ENCODE results near the gene TRUB2. TPM values are rescaled to one million over a fixed set of nuclear protein-coding genes. Genes with fewer than 3 reads are reported as not detected.

TRUB2 gene
- total RNA-seq, 1 donor from 2014 or later: 36.3 TPM

DNA sequence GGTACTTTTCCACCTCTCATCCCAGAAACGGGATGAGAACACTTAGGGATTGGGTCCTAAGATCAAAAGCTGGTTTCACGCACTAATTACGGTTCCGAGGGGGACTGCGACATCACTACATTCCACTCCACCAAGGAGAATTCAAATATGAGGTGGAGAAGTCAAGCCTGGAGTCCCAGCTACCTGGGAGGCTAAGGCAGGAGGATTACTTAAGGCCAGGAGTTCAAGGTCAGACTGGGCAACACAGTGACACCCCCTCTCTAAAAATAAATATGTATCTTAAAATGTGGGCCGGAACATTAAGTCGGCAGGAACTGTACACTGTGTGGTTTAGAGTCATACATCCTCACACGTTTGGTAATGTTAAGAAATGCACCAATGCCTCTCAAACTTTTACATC lies 48.0 kb downstream of the TRUB2 start:
- DNase-seq (ENCODE audit: low read depth, low spot score): no peak

DNA sequence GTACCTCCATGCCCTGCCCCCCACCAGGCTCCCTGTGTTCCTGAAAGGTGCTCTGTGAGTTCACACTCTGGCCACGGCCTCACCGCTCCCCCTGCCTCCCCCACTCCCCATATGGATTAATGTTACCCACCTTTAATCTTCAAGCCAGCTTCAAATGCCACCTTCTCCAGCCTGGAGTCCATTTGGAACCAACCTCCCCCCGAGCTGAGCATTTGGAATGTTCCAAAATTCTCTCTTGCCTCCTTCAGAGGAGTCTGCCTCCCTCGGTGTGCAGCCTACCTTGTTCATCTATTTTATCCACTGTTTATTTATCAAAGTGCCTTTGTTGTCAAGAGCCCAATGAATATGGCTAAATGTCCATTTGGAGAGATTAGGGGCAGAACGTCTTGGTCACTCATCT lies 50.7 kb downstream of the TRUB2 start:
- no peak for DNase-seq (ENCODE audit: low read depth, low spot score)

GRCh38 chr9:128271112-128271511 lies 51.1 kb downstream of the TRUB2 start:
- no peak for DNase-seq (ENCODE audit: low read depth, low spot score)

- DNase-seq (ENCODE audit: low read depth, low spot score): no peak
Measured at GRCh38 chr9:128266868-128267590, 55.2 kb downstream of the TRUB2 start.

GRCh38 chr9:128265348-128265847 lies 56.8 kb downstream of the TRUB2 start:
- DNase-seq (ENCODE audit: low read depth, low spot score): no peak

- no peak for DNase-seq (ENCODE audit: low read depth, low spot score)
Measured at GRCh38 chr9:128262687-128263086, 59.6 kb downstream of the TRUB2 start.

- no peak for DNase-seq (ENCODE audit: low read depth, low spot score)
Measured at GRCh38 chr9:128260340-128260739, 61.9 kb downstream of the TRUB2 start.

DNA sequence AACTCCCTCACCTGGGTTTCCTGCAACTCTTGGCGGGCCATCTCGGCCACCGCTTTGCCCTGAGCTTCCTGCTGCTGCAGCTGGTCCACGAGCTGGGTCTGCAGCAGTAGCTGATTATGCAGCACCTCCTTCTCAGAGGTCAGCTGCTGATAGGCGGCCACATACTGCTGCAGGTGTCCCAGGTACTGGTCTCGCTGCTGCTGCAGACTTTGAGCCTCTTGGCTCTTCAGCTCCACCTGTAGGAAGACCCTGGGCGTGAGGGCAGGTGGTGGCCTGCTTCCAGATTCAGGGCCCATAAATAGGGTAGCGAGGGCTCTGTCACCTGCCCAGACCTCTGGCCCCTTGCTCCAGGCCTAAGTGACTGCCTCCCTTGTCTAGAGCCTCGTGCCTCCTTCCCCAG lies 63.1 kb downstream of the TRUB2 start:
- DNase-seq (ENCODE audit: low read depth, low spot score): no peak

DNA sequence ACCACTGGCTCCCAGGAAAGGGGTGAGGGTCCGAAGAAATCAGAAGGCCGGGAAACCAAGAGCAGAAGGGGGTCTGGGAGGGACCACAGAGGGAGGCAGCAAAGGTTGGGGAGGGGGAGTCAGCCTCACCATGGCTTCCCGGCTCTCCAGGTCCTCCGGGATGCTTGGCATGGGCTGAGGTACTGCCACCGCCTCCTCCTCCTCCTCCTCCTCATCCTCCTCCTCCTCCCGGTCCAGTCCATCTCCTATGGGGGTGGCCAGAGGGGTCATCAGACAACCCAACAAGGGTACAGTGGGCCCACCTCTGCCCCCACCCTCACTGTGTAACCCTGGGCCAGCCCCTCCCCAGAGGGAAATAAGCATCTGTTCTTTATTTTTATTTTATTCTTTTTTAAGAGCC lies 63.9 kb downstream of the TRUB2 start:
- DNase-seq (ENCODE audit: low read depth, low spot score): no peak

GRCh38 chr9:128257907-128258306 lies 64.3 kb downstream of the TRUB2 start:
- DNase-seq (ENCODE audit: low read depth, low spot score): no peak

- DNase-seq (ENCODE audit: low read depth, low spot score): no peak
Measured at GRCh38 chr9:128257086-128257825, 65.0 kb downstream of the TRUB2 start.

Other genes starting within 250 kb of the TRUB2 start
- gene PTGES2, start 194.7 kb downstream of the TRUB2 start, total RNA-seq: 103 and 129 TPM in 2 replicates
- not detected in 2 replicates for gene LCN2, start 173.0 kb downstream of the TRUB2 start, total RNA-seq
- 20.6 and 31.5 TPM in 2 replicates for gene BBLN, start 162.2 kb downstream of the TRUB2 start, total RNA-seq
- gene CIZ1, start 130.9 kb downstream of the TRUB2 start, total RNA-seq: 18.5 and 24.5 TPM in 2 replicates
- gene DNM1, start 119.1 kb downstream of the TRUB2 start, total RNA-seq: 0.33 and 0.39 TPM in 2 replicates
- 56.1 and 60.7 TPM in 2 replicates for gene GOLGA2, start 46.4 kb downstream of the TRUB2 start, total RNA-seq
- 32.4 and 32.5 TPM in 2 replicates for gene SWI5, start 46.2 kb downstream of the TRUB2 start, total RNA-seq
- 24.4 and 28.1 TPM in 2 replicates for gene COQ4, start 392 bp upstream of the TRUB2 start, total RNA-seq
- gene SLC27A4, start 18.1 kb upstream of the TRUB2 start, total RNA-seq: 27.2 and 41.3 TPM in 2 replicates
- 69.3 and 77.2 TPM in 2 replicates for gene URM1, start 48.9 kb upstream of the TRUB2 start, total RNA-seq
- gene CERCAM, start 98.4 kb upstream of the TRUB2 start, total RNA-seq: 24.1 and 24.6 TPM in 2 replicates
- 32.8 and 56.2 TPM in 2 replicates for gene ODF2, start 133.6 kb upstream of the TRUB2 start, total RNA-seq
- 16.2 and 31.5 TPM in 2 replicates for gene GLE1, start 182.3 kb upstream of the TRUB2 start, total RNA-seq
- gene SPTAN1, start 230.1 kb upstream of the TRUB2 start, total RNA-seq: 394 and 449 TPM in 2 replicates